K562 (cell line): ENCODE results near the gene MMEL1. TPM values are rescaled to one million over a fixed set of nuclear protein-coding genes. Genes with fewer than 3 reads are reported as not detected.

Source experiments
- ATAC-seq: fragments of 200-7000 bp; cut with Tn5 transposase; 3 replicates; pipeline ENCODE4 v1.9.1; 2020; ENCODE audit warnings: moderate library complexity
- BruUV-seq: library from RNA; stranded (reverse); fragments of 400-500 nt; replicated peaks from 2 replicates; lab custom pipeline; 2021; lab: Mats Ljungman, UMichigan
- CTCF ChIA-PET: fragments of 300-600 bp; formaldehyde crosslinking; extraction: SDS; loops from one replicate; lab custom pipeline; 2021; ENCODE audit warnings: low intra/inter-chr PET ratio; lab: Yijun Ruan, JAX
- POLR2A ChIA-PET: fragments of 300-600, 350-650 bp; sonication (Branson Sonifier 250); formaldehyde crosslinking; extraction: SDS; loops from one replicate; lab custom pipeline; 2021; ENCODE audit warnings: antibody characterized with exemption, inconsistent platforms; lab: Yijun Ruan, JAX
- DNase-seq, 4 experiments: peaks; one replicate each; pipeline versions ENCODE4 v3.0.0 to v3.0.0-alpha.2; 2011 to 2018; ENCODE audit warnings: low spot score in 3 of 4, mixed read lengths in 3 of 4; ENCODE audit errors: extremely low read depth in 1 of 4
- FAIRE-seq: peaks from 2 replicates; lab custom pipeline; 2011; peaks lifted over from hg19 to GRCh38; lab: Jason Lieb, UNC
- H2AFZ ChIP-seq: 2 replicates; pipeline ENCODE4 v1.6.0; 2011; ENCODE audit warnings: low read depth, low read length, control low read depth, inconsistent platforms
- H3K27ac ChIP-seq: fragments of 200-600 bp; 3 replicates; pipeline ENCODE4 v1.8.0; 2011; ENCODE audit warnings: low read depth, mild to moderate bottlenecking, control low read depth, inconsistent platforms, low read length, moderate library complexity, mixed read lengths; ENCODE audit errors: extremely low read depth
- H3K27me3 ChIP-seq, 2 experiments: fragments of 300-600 bp in 1 of 2; 2 replicates in 1 of 2; 3 replicates in 1 of 2; pipeline versions ENCODE4 v1.6.0 to v1.8.0; 2011; ENCODE audit warnings: inconsistent platforms in 2 of 2, low read length in 2 of 2, mild to moderate bottlenecking in 1 of 2, mixed read lengths in 1 of 2, moderate library complexity in 1 of 2; ENCODE audit not compliant: control insufficient read depth in 2 of 2, insufficient read depth in 2 of 2
- H3K36me3 ChIP-seq: fragments of 300-600 bp; 3 replicates; pipeline ENCODE4 v1.8.0; 2011; ENCODE audit warnings: mild to moderate bottlenecking, low read length, inconsistent platforms; ENCODE audit not compliant: control insufficient read depth, insufficient read depth
- H3K4me1 ChIP-seq, 2 experiments: fragments of 200-600 bp in 1 of 2; replicated peaks in 1 of 2; 2 replicates in 1 of 2; 3 replicates in 1 of 2; pipeline versions ENCODE4 v1.5.1 to v1.8.0; 2011; ENCODE audit warnings: inconsistent platforms in 2 of 2, low read length in 2 of 2, mild to moderate bottlenecking in 1 of 2, mixed read lengths in 1 of 2, moderate library complexity in 1 of 2; ENCODE audit not compliant: control insufficient read depth in 2 of 2, insufficient read depth in 2 of 2
- H3K4me2 ChIP-seq: 2 replicates; pipeline ENCODE4 v1.6.1; 2011; ENCODE audit warnings: low read length, control low read depth, inconsistent platforms, mixed read lengths; ENCODE audit not compliant: insufficient read depth
- H3K4me3 ChIP-seq: fragments of 200-600 bp; sonication (generic), shearing (Covaris generic); 2 replicates; pipeline ENCODE4 v1.5.1; 2016; ENCODE audit warnings: control low read depth, inconsistent platforms
- H3K79me2 ChIP-seq: fragments of 200-600 bp; 3 replicates; pipeline ENCODE4 v1.8.0; 2011; ENCODE audit warnings: low read length, inconsistent platforms; ENCODE audit not compliant: control insufficient read depth, insufficient read depth
- H3K9ac ChIP-seq, 2 experiments: 2 replicates each; pipeline versions ENCODE4 v1.6.0 to v1.6.1; 2011; ENCODE audit warnings: low read depth in 2 of 2, low read length in 2 of 2, control low read depth in 1 of 2, inconsistent platforms in 1 of 2, mild to moderate bottlenecking in 1 of 2, mixed read lengths in 1 of 2; ENCODE audit not compliant: insufficient read depth in 1 of 2
- H3K9me1 ChIP-seq: one replicate; pipeline ENCODE4 v1.6.0; 2011; ENCODE audit warnings: inconsistent platforms, mild to moderate bottlenecking, low read length, moderate library complexity; ENCODE audit not compliant: control insufficient read depth, insufficient read depth
- H3K9me3 ChIP-seq: replicated peaks from 2 replicates; pipeline ENCODE4 v1.5.1; 2011; ENCODE audit warnings: low read depth, low read length, inconsistent platforms; ENCODE audit not compliant: control insufficient read depth, insufficient read depth
- H4K20me1 ChIP-seq: replicated peaks from 2 replicates; pipeline ENCODE4 v1.6.1; 2011; ENCODE audit warnings: low read length, inconsistent platforms, mixed read lengths; ENCODE audit not compliant: control insufficient read depth, insufficient read depth
- ARID2 ChIP-seq: fragments of 450-650 bp; IDR thresholded peaks from 2 replicates; pipeline ENCODE4 v1.6.1; 2017; ENCODE audit warnings: antibody characterized with exemption, mild to moderate bottlenecking
- ZBTB12 ChIP-seq: fragments of 250-450 bp; sonication (Bioruptor Pico); IDR thresholded peaks from 2 replicates; pipeline ENCODE4 v1.4.0; 2020
- ZNF124 ChIP-seq: sonication (generic); formaldehyde crosslinking; IDR thresholded peaks from 2 replicates; pipeline ENCODE4 v1.8.1; 2022; ENCODE audit warnings: missing genetic modification reagents
- ZNF239 ChIP-seq: fragments of 250-450 bp; sonication (Bioruptor Pico); IDR thresholded peaks from 2 replicates; pipeline ENCODE4 v1.4.0; 2020; ENCODE audit warnings: mild to moderate bottlenecking
- ZNF609 ChIP-seq: sonication (generic); formaldehyde crosslinking; IDR thresholded peaks from 2 replicates; pipeline ENCODE4 v1.8.1; 2023; ENCODE audit warnings: missing genetic modification reagents, mild to moderate bottlenecking, borderline replicate concordance
- WGBS: fragments of 100-300 bp; shearing (Covaris generic); methylation state at CpG from one replicate; pipeline ENCODE4 v1.1.6; 2016; ENCODE audit warnings: low coverage, mixed read lengths; ENCODE audit not compliant: insufficient coverage; ENCODE audit errors: missing lambda C conversion rate; 5-methylcytosine and 5-hydroxymethylcytosine counted together
- in situ Hi-C: fragments of 300-500 bp; cut with MboI; formaldehyde crosslinking; loops from 4 replicates; pipeline ENCODE4 v1.15.0; 2018; ENCODE audit warnings: inconsistent platforms, mixed read lengths
- intact Hi-C: fragments of 100-400 bp; cut with micrococcal nuclease; formaldehyde crosslinking; loops from 2 replicates; pipeline ENCODE4 v1.14.2; 2022
- polyA plus RNA-seq, 8 experiments: library from polyadenylated mRNA; depleted of rRNA in 4 of 8; stranded (reverse) in 5 of 8; unstranded in 3 of 8; fragments of >200 nt; fragmentation: Nextera tagmentation in 2 of 8; fragmentation: Illumina TruSeq in 1 of 8; extraction: Ambion mirVana in 2 of 8; extraction: Trizol in 1 of 8; gene quantifications; 2 replicates each; pipeline versions ENCODE4 v1.2.1 to v1.2.3, GENCODE V29; 2011 to 2014; ENCODE audit warnings: inconsistent platforms in 1 of 8, missing spikeins in 1 of 8
- total RNA-seq, 7 experiments: library from RNA; depleted of rRNA in 6 of 7; stranded (reverse); fragments of >200 nt in 6 of 7; fragmentation: Illumina TruSeq in 2 of 7; extraction: Trizol in 2 of 7; gene quantifications; 2 replicates each; pipeline versions ENCODE4 v1.2.1 to v1.2.3, GENCODE V29; 2011 to 2021; ENCODE audit warnings: low replicate concordance in 1 of 7
- TF ChIP-seq, protein P1 (sequence below): fragments of 150-350 bp; conservative IDR thresholded peaks from 2 replicates; pipeline ENCODE4 v1.6.1; 2014; ENCODE audit warnings: low read length

The MMEL1 gene
- total and polyA plus RNA-seq, 9 of the 15 experiments (the other 6 are each of a cell fraction or from before 2014, with no cell fraction given) = not detected

- TF ChIP-seq ZBTB12 (CRISPR knock-in tag) (no peak), ZNF124 (no peak), ZNF609 (CRISPR knock-in tag) (no peak), ARID2 (no peak), ZNF239 (CRISPR knock-in tag) (no peak)
- TF ChIP-seq, protein P1, sequence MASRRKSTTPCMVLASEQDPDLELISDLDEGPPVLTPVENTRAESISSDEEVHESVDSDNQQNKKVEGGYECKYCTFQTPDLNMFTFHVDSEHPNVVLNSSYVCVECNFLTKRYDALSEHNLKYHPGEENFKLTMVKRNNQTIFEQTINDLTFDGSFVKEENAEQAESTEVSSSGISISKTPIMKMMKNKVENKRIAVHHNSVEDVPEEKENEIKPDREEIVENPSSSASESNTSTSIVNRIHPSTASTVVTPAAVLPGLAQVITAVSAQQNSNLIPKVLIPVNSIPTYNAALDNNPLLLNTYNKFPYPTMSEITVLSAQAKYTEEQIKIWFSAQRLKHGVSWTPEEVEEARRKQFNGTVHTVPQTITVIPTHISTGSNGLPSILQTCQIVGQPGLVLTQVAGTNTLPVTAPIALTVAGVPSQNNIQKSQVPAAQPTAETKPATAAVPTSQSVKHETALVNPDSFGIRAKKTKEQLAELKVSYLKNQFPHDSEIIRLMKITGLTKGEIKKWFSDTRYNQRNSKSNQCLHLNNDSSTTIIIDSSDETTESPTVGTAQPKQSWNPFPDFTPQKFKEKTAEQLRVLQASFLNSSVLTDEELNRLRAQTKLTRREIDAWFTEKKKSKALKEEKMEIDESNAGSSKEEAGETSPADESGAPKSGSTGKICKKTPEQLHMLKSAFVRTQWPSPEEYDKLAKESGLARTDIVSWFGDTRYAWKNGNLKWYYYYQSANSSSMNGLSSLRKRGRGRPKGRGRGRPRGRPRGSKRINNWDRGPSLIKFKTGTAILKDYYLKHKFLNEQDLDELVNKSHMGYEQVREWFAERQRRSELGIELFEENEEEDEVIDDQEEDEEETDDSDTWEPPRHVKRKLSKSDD = no peak
- in situ Hi-C loops = loop anchor here (5.0 to 10.0 kb wide), 3 partner anchors 46 to 134 kb away; no protein-coding TSS in a partner anchor
- ChIA-PET POLR2A (interaction anchor here (1.1 kb wide), 1 partner anchor 23 kb away, joined by 3 read pairs; no protein-coding TSS in a partner anchor), CTCF (no interaction called here)
- intact Hi-C loops = no loop called here
- peaks cover 26% of the 10 kb centered on the region for H3K9me3 ChIP-seq
- H3K4me3 ChIP-seq = no peak overlapping the region
- H3K79me2 ChIP-seq = no peaks in the 10 kb centered on the region
- H3K9ac ChIP-seq = no peak overlapping the region
- no peaks in the 10 kb centered on the region for H3K9me1 ChIP-seq
- no peak for ATAC-seq
- peaks cover 0 to 25% of the 10 kb centered on the region in 2 experiments; a peak in 1 of 5 replicates for H3K4me1 ChIP-seq
- DNase-seq = no peak
- FAIRE-seq = no peak
- no peaks in the 10 kb centered on the region for H4K20me1 ChIP-seq
- no peaks in the 10 kb centered on the region for H3K36me3 ChIP-seq
- H3K27ac ChIP-seq = no peak overlapping the region
- H3K27me3 ChIP-seq = no peaks in the 10 kb centered on the region; a peak in 1 of 5 replicates
- H2AFZ ChIP-seq = no peak overlapping the region
- WGBS = 3% methylated on average over 10 of the region's 10 CpGs
- H3K4me2 ChIP-seq = no peak overlapping the region
- no TSS peak for BruUV-seq
Measured at GRCh38 chr1:2650967-2651645, 18.3 kb upstream of the MMEL1 start.
